GM12878 (cell line): Measurements from ENCODE around the gene KRTAP22-2. TPM values are rescaled to one million over a fixed set of nuclear protein-coding genes. Genes with fewer than 3 reads are reported as not detected.

Experiments used
- ATAC-seq: fragments of 200-7000 bp; cut with Tn5 transposase; 3 replicates; pipeline ENCODE4 v1.9.1; 2020; ENCODE audit warnings: mild to moderate bottlenecking, moderate library complexity
- BruUV-seq: library from RNA; stranded (reverse); fragments of 400-500 nt; replicated peaks from 2 replicates; lab custom pipeline; 2021; lab: Mats Ljungman, UMichigan
- CTCF ChIA-PET: fragments of 300-600 bp; sonication (Branson Sonifier 250); formaldehyde crosslinking; extraction: SDS; loops from one replicate; lab custom pipeline; 2021; ENCODE audit warnings: inconsistent platforms; lab: Yijun Ruan, JAX
- POLR2A ChIA-PET: fragments of 350-600 bp; formaldehyde crosslinking; extraction: SDS; loops from one replicate; lab custom pipeline; 2021; ENCODE audit warnings: inconsistent platforms; lab: Charles Lee
- RAD21 ChIA-PET: fragments of 300-600 bp; sonication (Branson Sonifier 250); formaldehyde crosslinking; loops from one replicate; lab custom pipeline; 2023; ENCODE audit warnings: antibody characterized with exemption; ENCODE audit not compliant: unreplicated experiment; lab: Charles Lee
- SMC1A ChIA-PET: fragments of 300-600 bp; sonication (Branson Sonifier 250); formaldehyde crosslinking; loops from one replicate; lab custom pipeline; 2023; ENCODE audit not compliant: unreplicated experiment, uncharacterized antibody; lab: Charles Lee
- DNase-seq: peaks from one replicate; pipeline ENCODE4 v3.0.0-alpha.2; 2011; ENCODE audit warnings: low read depth, low spot score
- FAIRE-seq: peaks from 3 replicates; lab custom pipeline; 2011; peaks lifted over from hg19 to GRCh38; lab: Jason Lieb, UNC
- H2AFZ ChIP-seq: 2 replicates; pipeline ENCODE4 v1.6.0; 2011; ENCODE audit warnings: low read depth, low read length, control low read depth; ENCODE audit not compliant: control insufficient read depth
- H3K27ac ChIP-seq: 2 replicates; pipeline ENCODE4 v1.5.1; 2011; ENCODE audit warnings: control low read depth; ENCODE audit not compliant: control insufficient read depth, insufficient read depth
- H3K27me3 ChIP-seq, 2 experiments: replicated peaks in 1 of 2; 2 replicates each; pipeline versions ENCODE4 v1.6.0 to v1.6.1; 2011; ENCODE audit warnings: low read length in 1 of 2; ENCODE audit not compliant: control insufficient read depth in 2 of 2, insufficient read depth in 2 of 2
- H3K36me3 ChIP-seq, 2 experiments: 2 replicates each; pipeline ENCODE4 v1.5.1; 2011; ENCODE audit warnings: low read length in 1 of 2; ENCODE audit not compliant: control insufficient read depth in 2 of 2, insufficient read depth in 2 of 2
- H3K4me1 ChIP-seq: 2 replicates; pipeline ENCODE4 v1.6.1; 2011; ENCODE audit warnings: mild to moderate bottlenecking, low read length, moderate library complexity, mixed read lengths; ENCODE audit not compliant: control insufficient read depth, insufficient read depth
- H3K4me2 ChIP-seq: 2 replicates; pipeline ENCODE4 v1.6.0; 2011; ENCODE audit warnings: control low read depth; ENCODE audit not compliant: control insufficient read depth, insufficient read depth
- H3K4me3 ChIP-seq: fragments of 200-600 bp; sonication (generic); 2 replicates; pipeline ENCODE4 v1.5.1; 2016
- H3K79me2 ChIP-seq: 2 replicates; pipeline ENCODE4 v1.6.0; 2011; ENCODE audit warnings: low read length; ENCODE audit not compliant: control insufficient read depth, insufficient read depth
- H3K9ac ChIP-seq: 2 replicates; pipeline ENCODE4 v1.8.0; 2011; ENCODE audit warnings: low read length, control low read depth, mixed read lengths; ENCODE audit not compliant: control insufficient read depth, insufficient read depth
- H3K9me3 ChIP-seq: replicated peaks from 3 replicates; pipeline ENCODE4 v1.5.1; 2011; ENCODE audit warnings: mild to moderate bottlenecking, low read length; ENCODE audit not compliant: control insufficient read depth, insufficient read depth
- H4K20me1 ChIP-seq: 2 replicates; pipeline ENCODE4 v1.6.0; 2011; ENCODE audit not compliant: control insufficient read depth, insufficient read depth
- CBFB ChIP-seq: IDR thresholded peaks from 2 replicates; pipeline ENCODE4 v1.6.1; 2016; ENCODE audit warnings: antibody characterized with exemption, low read depth
- KDM1A ChIP-seq: fragments of 200-600 bp; sonication (generic); IDR thresholded peaks from 2 replicates; pipeline ENCODE4 v1.6.1; 2016; ENCODE audit warnings: borderline replicate concordance
- PAX8 ChIP-seq: fragments of 450-650 bp; IDR thresholded peaks from 2 replicates; pipeline ENCODE4 v1.6.1; 2017; ENCODE audit warnings: mild to moderate bottlenecking, moderate library complexity
- SPI1 ChIP-seq: IDR thresholded peaks from 2 replicates; pipeline ENCODE4 v1.6.1; 2011; ENCODE audit warnings: low read depth, mild to moderate bottlenecking, low read length, moderate library complexity, borderline replicate concordance; ENCODE audit not compliant: insufficient read depth
- SUPT20H ChIP-seq: IDR thresholded peaks from 2 replicates; pipeline ENCODE4 v1.6.1; 2011; ENCODE audit warnings: low read depth, mild to moderate bottlenecking, low read length, moderate library complexity, borderline replicate concordance; ENCODE audit not compliant: control insufficient read depth
- TAF1 ChIP-seq: IDR thresholded peaks from 2 replicates; pipeline ENCODE4 v1.6.1; 2011; ENCODE audit warnings: mild to moderate bottlenecking, low read depth, low read length, borderline replicate concordance
- WGBS: methylation state at CpG from one replicate; pipeline ENCODE4 v1.1.6; 2016; ENCODE audit warnings: low lambda C conversion rate; ENCODE audit not compliant: insufficient replicate concordance, insufficient coverage; ENCODE audit errors: missing lambda C conversion rate; 5-methylcytosine and 5-hydroxymethylcytosine counted together
- in situ Hi-C: fragments of 300-500 bp; cut with MboI; formaldehyde crosslinking; loops from 9 replicates; pipeline ENCODE4 v1.14.3; 2018; ENCODE audit warnings: mixed read lengths
- intact Hi-C: fragments of 100-400 bp; cut with micrococcal nuclease; formaldehyde crosslinking; loops from one replicate; pipeline ENCODE4 v1.14.2; 2022; ENCODE audit not compliant: unreplicated experiment
- polyA plus RNA-seq, 11 experiments: library from polyadenylated mRNA; depleted of rRNA in 4 of 11; unstranded in 6 of 11; stranded (reverse) in 5 of 11; fragments of >200 nt; fragmentation: Nextera tagmentation in 4 of 11; fragmentation: Illumina TruSeq in 1 of 11; extraction: Ambion mirVana in 4 of 11; extraction: Trizol in 1 of 11; gene quantifications; 1 replicate in 1 of 11; 2 replicates in 10 of 11; pipeline versions ENCODE4 v1.2.1 to v1.2.3, GENCODE V29; 2011 to 2016; ENCODE audit warnings: inconsistent platforms in 2 of 11, missing spikeins in 2 of 11, low read depth in 1 of 11
- small RNA-seq: library from RNA; depleted of rRNA; stranded (forward); fragments of <200 nt; gene quantifications from one replicate; pipeline ENCODE3, GENCODE V24; 2014
- total RNA-seq, 4 experiments: library from RNA; depleted of rRNA in 3 of 4; stranded (reverse); fragments of >200 nt in 3 of 4; fragmentation: Illumina TruSeq in 1 of 4; extraction: Trizol in 1 of 4; gene quantifications; 2 replicates each; pipeline versions ENCODE4 v1.2.1 to v1.2.3, GENCODE V29; 2013 to 2021

KRTAP22-2 gene
- total and polyA plus RNA-seq, 10 of the 15 experiments (the other 5 are each of a cell fraction or from before 2014, with no cell fraction given) = not detected

- DNase-seq (no peak), FAIRE-seq (no peak), ATAC-seq (no peak)
- Histone ChIP-seq H3K79me2 (no peaks in the 10 kb centered on the region), H3K9me3 (no peaks in the 10 kb centered on the region), H3K4me2 (no peak within 1 kb of the TSS), H2AFZ (no peak within 1 kb of the TSS), H3K36me3 (no peaks in the 10 kb centered on the region), H3K4me1 (no peaks in the 10 kb centered on the region), H3K27ac (no peak within 1 kb of the TSS), H3K4me3 (no peak within 1 kb of the TSS), H3K9ac (no peak within 1 kb of the TSS), H4K20me1 (no peaks in the 10 kb centered on the region), H3K27me3 (no peaks in the 10 kb centered on the region)
- RAD21 ChIA-PET = no interaction called here
- CTCF ChIA-PET = no interaction called here
- intact Hi-C loops = no loop called here
- TF ChIP-seq KDM1A (no peak), CBFB (no peak), PAX8 (no peak), SUPT20H (no peak), TAF1 (no peak), SPI1 (no peak)
- no TSS peak for BruUV-seq
- SMC1A ChIA-PET = no interaction called here
- in situ Hi-C loops = no loop called here
- POLR2A ChIA-PET = no interaction called here
- 0% methylated on average over 1 of the region's 1 CpG for WGBS
These were observed 48.4 kb downstream of the KRTAP22-2 start, which contains the start of gene KRTAP19-6 for GRCh38 chr21:30541764-30542163. TSS of gene KRTAP19-6 (minus strand) at chr21:30541864. CDS start at chr21:30541833, 31 bp downstream.

Small RNA genes within 50 kb of the gene (small RNA-seq; reads per million reads assigned to genes)
- gene KRTAP20-1 = not detected
- gene KRTAP20-4 = not detected
- gene KRTAP22-1 = not detected
- not detected for gene KRTAP22-2

Other genes starting within 250 kb of the KRTAP22-2 start
Only the 7 nearest of the 26 such genes appear.
- gene KRTAP19-7, start 29.1 kb downstream of the KRTAP22-2 start, total RNA-seq (2014; rRNA removed) = not detected in 2 replicates
- not detected in 2 replicates for gene KRTAP19-7, start 29.1 kb downstream of the KRTAP22-2 start, total RNA-seq (2014; rRNA removed; fragmentation: Illumina TruSeq; extraction: Trizol)
- not detected in 2 replicates for gene KRTAP19-7, start 29.1 kb downstream of the KRTAP22-2 start, total RNA-seq (2021)
- gene KRTAP19-7, start 29.1 kb downstream of the KRTAP22-2 start, polyA plus RNA-seq (2011; rRNA removed) = not detected in 2 replicates
- not detected in 2 replicates for gene KRTAP19-7, start 29.1 kb downstream of the KRTAP22-2 start, polyA plus RNA-seq (2014; fragmentation: Illumina TruSeq; extraction: Trizol)
- gene KRTAP19-7, start 29.1 kb downstream of the KRTAP22-2 start, polyA plus RNA-seq (2014; fragmentation: Nextera tagmentation; extraction: Ambion mirVana) = not detected
- not detected in 2 replicates for gene KRTAP19-7, start 29.1 kb downstream of the KRTAP22-2 start, polyA plus RNA-seq (2014; rRNA removed)
- not detected for gene KRTAP19-7, start 29.1 kb downstream of the KRTAP22-2 start, polyA plus RNA-seq (2016; fragmentation: Nextera tagmentation; extraction: Ambion mirVana)
- not detected in 2 replicates for gene KRTAP6-3, start 2.0 kb upstream of the KRTAP22-2 start, total RNA-seq (2014; rRNA removed)
- not detected in 2 replicates for gene KRTAP6-3, start 2.0 kb upstream of the KRTAP22-2 start, total RNA-seq (2014; rRNA removed; fragmentation: Illumina TruSeq; extraction: Trizol)
- gene KRTAP6-3, start 2.0 kb upstream of the KRTAP22-2 start, total RNA-seq (2021) = not detected in 2 replicates
- not detected in 2 replicates for gene KRTAP6-3, start 2.0 kb upstream of the KRTAP22-2 start, polyA plus RNA-seq (2011; rRNA removed)
- not detected in 2 replicates for gene KRTAP6-3, start 2.0 kb upstream of the KRTAP22-2 start, polyA plus RNA-seq (2014; fragmentation: Illumina TruSeq; extraction: Trizol)
- not detected for gene KRTAP6-3, start 2.0 kb upstream of the KRTAP22-2 start, polyA plus RNA-seq (2014; fragmentation: Nextera tagmentation; extraction: Ambion mirVana)
- not detected in 2 replicates for gene KRTAP6-3, start 2.0 kb upstream of the KRTAP22-2 start, polyA plus RNA-seq (2014; rRNA removed)
- gene KRTAP6-3, start 2.0 kb upstream of the KRTAP22-2 start, polyA plus RNA-seq (2016; fragmentation: Nextera tagmentation; extraction: Ambion mirVana) = not detected
- not detected in 2 replicates for gene KRTAP6-2, start 8.5 kb upstream of the KRTAP22-2 start, total RNA-seq (2014; rRNA removed)
- gene KRTAP6-2, start 8.5 kb upstream of the KRTAP22-2 start, total RNA-seq (2014; rRNA removed; fragmentation: Illumina TruSeq; extraction: Trizol) = not detected in 2 replicates
- gene KRTAP6-2, start 8.5 kb upstream of the KRTAP22-2 start, total RNA-seq (2021) = not detected in 2 replicates
- gene KRTAP6-2, start 8.5 kb upstream of the KRTAP22-2 start, polyA plus RNA-seq (2011; rRNA removed) = not detected in 2 replicates
- gene KRTAP6-2, start 8.5 kb upstream of the KRTAP22-2 start, polyA plus RNA-seq (2014; fragmentation: Illumina TruSeq; extraction: Trizol) = not detected in 2 replicates
- not detected for gene KRTAP6-2, start 8.5 kb upstream of the KRTAP22-2 start, polyA plus RNA-seq (2014; fragmentation: Nextera tagmentation; extraction: Ambion mirVana)
- gene KRTAP6-2, start 8.5 kb upstream of the KRTAP22-2 start, polyA plus RNA-seq (2014; rRNA removed) = not detected in 2 replicates
- not detected for gene KRTAP6-2, start 8.5 kb upstream of the KRTAP22-2 start, polyA plus RNA-seq (2016; fragmentation: Nextera tagmentation; extraction: Ambion mirVana)
- not detected in 2 replicates for gene KRTAP22-1, start 10.7 kb upstream of the KRTAP22-2 start, total RNA-seq (2014; rRNA removed)
- gene KRTAP22-1, start 10.7 kb upstream of the KRTAP22-2 start, total RNA-seq (2014; rRNA removed; fragmentation: Illumina TruSeq; extraction: Trizol) = not detected in 2 replicates
- gene KRTAP22-1, start 10.7 kb upstream of the KRTAP22-2 start, total RNA-seq (2021) = not detected in 2 replicates
- gene KRTAP22-1, start 10.7 kb upstream of the KRTAP22-2 start, polyA plus RNA-seq (2011; rRNA removed) = not detected in 2 replicates
- gene KRTAP22-1, start 10.7 kb upstream of the KRTAP22-2 start, polyA plus RNA-seq (2014; fragmentation: Illumina TruSeq; extraction: Trizol) = not detected in 2 replicates
- not detected for gene KRTAP22-1, start 10.7 kb upstream of the KRTAP22-2 start, polyA plus RNA-seq (2014; fragmentation: Nextera tagmentation; extraction: Ambion mirVana)
- not detected in 2 replicates for gene KRTAP22-1, start 10.7 kb upstream of the KRTAP22-2 start, polyA plus RNA-seq (2014; rRNA removed)
- not detected for gene KRTAP22-1, start 10.7 kb upstream of the KRTAP22-2 start, polyA plus RNA-seq (2016; fragmentation: Nextera tagmentation; extraction: Ambion mirVana)
- gene KRTAP6-1, start 23.5 kb upstream of the KRTAP22-2 start, total RNA-seq (2014; rRNA removed) = not detected in 2 replicates
- not detected in 2 replicates for gene KRTAP6-1, start 23.5 kb upstream of the KRTAP22-2 start, total RNA-seq (2014; rRNA removed; fragmentation: Illumina TruSeq; extraction: Trizol)
- gene KRTAP6-1, start 23.5 kb upstream of the KRTAP22-2 start, total RNA-seq (2021) = not detected in 2 replicates
- 0.16 and 0.35 TPM in 2 replicates for gene KRTAP6-1, start 23.5 kb upstream of the KRTAP22-2 start, polyA plus RNA-seq (2011; rRNA removed)
- gene KRTAP6-1, start 23.5 kb upstream of the KRTAP22-2 start, polyA plus RNA-seq (2014; fragmentation: Illumina TruSeq; extraction: Trizol) = not detected in 2 replicates
- gene KRTAP6-1, start 23.5 kb upstream of the KRTAP22-2 start, polyA plus RNA-seq (2014; fragmentation: Nextera tagmentation; extraction: Ambion mirVana) = not detected
- gene KRTAP6-1, start 23.5 kb upstream of the KRTAP22-2 start, polyA plus RNA-seq (2014; rRNA removed) = not detected in 2 replicates
- not detected for gene KRTAP6-1, start 23.5 kb upstream of the KRTAP22-2 start, polyA plus RNA-seq (2016; fragmentation: Nextera tagmentation; extraction: Ambion mirVana)
- gene KRTAP20-1, start 26.0 kb upstream of the KRTAP22-2 start, total RNA-seq (2014; rRNA removed) = not detected in 2 replicates
- gene KRTAP20-1, start 26.0 kb upstream of the KRTAP22-2 start, total RNA-seq (2014; rRNA removed; fragmentation: Illumina TruSeq; extraction: Trizol) = not detected in 2 replicates
- gene KRTAP20-1, start 26.0 kb upstream of the KRTAP22-2 start, total RNA-seq (2021) = not detected in 2 replicates
- not detected in 2 replicates for gene KRTAP20-1, start 26.0 kb upstream of the KRTAP22-2 start, polyA plus RNA-seq (2011; rRNA removed)
- gene KRTAP20-1, start 26.0 kb upstream of the KRTAP22-2 start, polyA plus RNA-seq (2014; fragmentation: Illumina TruSeq; extraction: Trizol) = not detected in 2 replicates
- not detected for gene KRTAP20-1, start 26.0 kb upstream of the KRTAP22-2 start, polyA plus RNA-seq (2014; fragmentation: Nextera tagmentation; extraction: Ambion mirVana)
- gene KRTAP20-1, start 26.0 kb upstream of the KRTAP22-2 start, polyA plus RNA-seq (2014; rRNA removed) = not detected in 2 replicates
- not detected for gene KRTAP20-1, start 26.0 kb upstream of the KRTAP22-2 start, polyA plus RNA-seq (2016; fragmentation: Nextera tagmentation; extraction: Ambion mirVana)
- not detected in 2 replicates for gene KRTAP20-4, start 30.2 kb upstream of the KRTAP22-2 start, total RNA-seq (2014; rRNA removed)
- gene KRTAP20-4, start 30.2 kb upstream of the KRTAP22-2 start, total RNA-seq (2014; rRNA removed; fragmentation: Illumina TruSeq; extraction: Trizol) = not detected in 2 replicates
- not detected in 2 replicates for gene KRTAP20-4, start 30.2 kb upstream of the KRTAP22-2 start, total RNA-seq (2021)
- not detected in 2 replicates for gene KRTAP20-4, start 30.2 kb upstream of the KRTAP22-2 start, polyA plus RNA-seq (2011; rRNA removed)
- not detected in 2 replicates for gene KRTAP20-4, start 30.2 kb upstream of the KRTAP22-2 start, polyA plus RNA-seq (2014; fragmentation: Illumina TruSeq; extraction: Trizol)
- not detected for gene KRTAP20-4, start 30.2 kb upstream of the KRTAP22-2 start, polyA plus RNA-seq (2014; fragmentation: Nextera tagmentation; extraction: Ambion mirVana)
- not detected in 2 replicates for gene KRTAP20-4, start 30.2 kb upstream of the KRTAP22-2 start, polyA plus RNA-seq (2014; rRNA removed)
- gene KRTAP20-4, start 30.2 kb upstream of the KRTAP22-2 start, polyA plus RNA-seq (2016; fragmentation: Nextera tagmentation; extraction: Ambion mirVana) = not detected